GM19468 (cell line): ENCODE data around the gene DCAF15.
"Not testable (repeated sequence)": the region's sequence is repeated elsewhere in the genome, so short reads cannot be mapped to it uniquely, and the experiment has no call there.

Experiments
- ATAC-seq: cut with Tn5 transposase; IDR thresholded peaks from one replicate; pipeline ENCODE4 v1.9.1; 2021; ENCODE audit warnings: mild to moderate bottlenecking, moderate library complexity, moderate number of reproducible peaks; ENCODE audit not compliant: unreplicated experiment; ENCODE audit errors: extremely low read depth

Gene DCAF15

DNA sequence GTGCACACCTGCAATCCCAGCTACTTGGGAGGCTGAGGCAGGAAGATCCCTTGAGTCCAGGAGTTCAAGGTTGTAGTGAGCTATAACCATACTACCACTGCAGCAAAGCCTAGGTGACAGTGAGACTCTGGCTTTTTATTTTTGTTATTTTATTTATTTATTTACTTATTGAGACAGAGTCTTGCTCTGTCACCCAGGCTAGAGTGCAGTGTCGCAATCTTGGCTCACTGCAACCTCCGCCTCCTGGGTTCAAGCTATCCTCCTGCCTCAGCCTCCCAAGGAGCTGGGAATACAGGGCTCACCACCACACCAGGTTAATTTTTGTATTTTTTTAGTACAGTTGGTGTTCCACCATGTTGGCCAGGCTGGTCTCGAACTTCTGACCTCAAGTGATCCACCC, 21.2 kb downstream of the DCAF15 start:
- not testable (repeated sequence) for ATAC-seq

- ATAC-seq, result no peak
These were observed 21.8 kb downstream of the DCAF15 start for GRCh38 chr19:13974073-13974472.

- ATAC-seq, result no peak
These were observed 23.6 kb downstream of the DCAF15 start for GRCh38 chr19:13975870-13976269.

DNA sequence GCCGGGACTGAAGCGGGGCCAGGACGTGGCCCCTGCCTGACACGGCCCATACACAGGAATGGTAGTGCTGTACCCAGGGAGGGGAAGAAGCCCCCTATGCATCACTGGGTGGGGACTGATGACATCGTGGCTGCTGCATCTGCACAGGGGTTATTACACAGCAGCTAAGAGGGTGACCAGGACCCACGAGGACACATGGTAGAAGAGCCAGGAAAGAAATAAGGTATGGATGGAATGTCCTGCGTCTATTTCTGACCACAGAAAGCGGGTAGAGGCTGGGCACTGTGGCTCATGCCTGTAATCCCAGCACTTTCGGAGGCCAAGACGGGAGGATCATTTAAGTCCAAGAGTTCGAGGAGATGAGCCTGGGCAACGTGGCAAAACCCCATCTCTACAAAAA, 24.1 kb downstream of the DCAF15 start:
- no peak for ATAC-seq

- no peak for ATAC-seq
These were observed 25.5 kb downstream of the DCAF15 start for GRCh38 chr19:13977803-13978202.

- no peak for ATAC-seq
These were observed 26.3 kb downstream of the DCAF15 start for GRCh38 chr19:13978351-13979243.

DNA sequence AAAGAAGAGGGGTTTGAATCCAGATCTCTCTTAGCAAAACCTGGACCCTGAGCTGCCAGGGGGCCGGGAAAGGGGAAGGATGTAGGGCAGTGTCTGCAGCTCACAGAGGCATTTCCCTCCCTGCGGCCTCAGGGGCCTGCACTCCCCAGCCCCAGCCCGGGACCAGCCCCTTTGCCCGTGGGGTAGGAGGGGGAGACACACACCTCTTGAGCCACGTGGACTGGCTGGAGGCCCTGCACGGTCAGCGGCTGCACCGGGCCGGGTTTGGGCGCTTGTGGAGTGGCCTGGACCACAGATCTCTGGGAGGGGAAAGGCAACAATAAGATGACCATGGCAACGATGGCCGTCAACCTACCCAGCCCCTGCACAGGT, 26.9 kb downstream of the DCAF15 start:
- no peak for ATAC-seq

DNA sequence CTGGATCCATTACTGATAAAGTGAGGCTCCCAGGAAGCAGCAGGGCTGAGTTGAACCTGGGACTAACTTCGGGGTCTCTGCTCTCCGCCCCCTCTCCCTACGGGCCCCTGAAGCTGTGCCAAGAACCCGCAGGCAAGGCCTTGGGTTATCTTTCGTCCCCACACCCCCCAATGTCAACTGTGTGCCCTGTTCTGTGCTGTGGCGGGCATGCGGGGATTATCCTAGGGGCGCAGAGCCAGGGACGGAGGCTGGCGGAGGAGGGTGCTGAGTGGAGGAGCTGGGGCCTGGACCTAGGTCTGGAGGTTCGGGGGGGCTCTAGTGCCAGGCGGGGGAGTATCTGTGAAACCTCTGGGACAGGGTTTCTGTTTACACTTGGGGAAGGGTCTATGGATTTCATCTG, 27.4 kb downstream of the DCAF15 start:
- no peak for ATAC-seq

DNA sequence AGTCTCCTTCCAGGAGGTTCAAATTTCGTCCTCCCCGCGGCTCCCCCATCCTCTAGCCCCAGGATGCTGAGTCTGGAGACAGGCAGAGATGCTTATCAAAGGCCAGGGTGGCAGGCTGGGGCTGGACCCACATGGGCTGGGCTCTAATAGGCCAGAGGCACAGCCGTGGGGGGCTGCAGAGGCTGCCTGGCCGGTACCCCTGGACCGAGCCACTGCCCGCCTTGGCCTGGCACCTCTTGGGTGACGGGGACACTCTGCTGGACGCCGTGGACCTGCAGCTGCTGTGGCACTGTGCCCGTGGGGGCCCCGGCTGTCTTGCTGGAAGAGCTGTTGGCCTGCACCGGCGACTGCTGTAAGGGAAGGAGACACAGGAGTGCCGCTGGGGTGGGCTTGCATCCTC, 28.0 kb downstream of the DCAF15 start:
- no peak for ATAC-seq

DNA sequence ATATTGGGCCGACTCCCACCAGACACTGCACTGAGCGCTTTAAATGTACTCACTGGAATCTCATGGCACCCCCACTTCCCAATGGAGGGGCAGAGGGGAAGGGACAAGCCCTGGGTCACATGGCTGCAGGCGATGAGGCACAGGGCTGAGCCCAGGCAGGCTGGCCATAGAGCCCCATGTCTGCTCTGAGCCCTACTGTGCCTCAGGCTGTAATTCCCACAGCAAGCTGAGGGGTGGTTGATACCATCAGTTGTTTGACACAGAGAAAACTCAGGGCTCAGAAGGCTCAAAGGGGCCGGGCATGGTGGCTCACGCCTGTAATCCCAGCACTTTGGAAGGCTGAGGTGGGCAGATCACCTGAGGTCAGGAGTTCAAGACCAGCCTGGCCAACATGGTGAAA, 28.7 kb downstream of the DCAF15 start:
- no peak for ATAC-seq

DNA sequence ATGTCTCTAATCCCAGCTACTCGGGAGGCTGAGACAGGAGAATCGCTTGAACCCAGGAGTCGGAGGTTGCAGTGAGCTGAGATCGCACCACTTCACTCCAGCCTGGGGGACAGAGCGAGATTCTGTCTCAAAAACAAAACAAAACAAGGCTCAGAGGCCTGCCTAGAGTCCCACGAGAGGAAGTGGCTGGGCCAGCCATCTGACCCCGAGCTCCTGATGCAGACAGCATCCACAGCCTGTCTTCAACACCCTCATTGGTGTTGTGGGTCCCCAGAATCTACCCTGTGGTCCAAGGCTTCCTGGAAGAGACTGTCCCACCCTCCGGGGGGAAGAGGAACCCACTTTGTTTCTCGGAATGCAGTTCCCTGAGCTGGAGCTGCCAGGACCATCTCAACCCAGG, 29.2 kb downstream of the DCAF15 start:
- no peak for ATAC-seq

DNA sequence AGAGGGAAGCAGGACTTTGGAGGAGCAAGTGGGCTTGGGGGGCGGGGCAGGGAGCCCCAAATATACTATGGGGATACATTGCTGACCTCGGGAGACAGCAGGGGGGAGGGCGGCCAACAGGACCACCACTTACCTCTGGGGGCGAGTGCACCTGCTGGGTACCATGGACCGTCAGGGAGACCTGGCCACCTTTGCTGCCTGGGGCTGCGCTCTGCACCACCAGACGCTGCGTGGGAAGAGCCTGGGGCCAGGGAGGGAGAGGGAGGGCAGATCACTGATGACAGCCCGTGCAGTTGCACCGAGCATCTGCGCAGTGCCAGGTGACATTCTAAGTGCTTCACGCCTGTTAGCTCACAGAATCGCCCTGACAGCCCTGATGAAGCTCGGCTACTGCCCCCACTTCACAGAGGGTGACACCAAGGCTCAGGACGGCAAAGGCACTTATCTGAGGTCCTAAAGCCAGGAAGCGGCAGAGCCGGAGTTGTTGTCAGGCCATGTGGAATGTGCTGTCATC, 29.7 kb downstream of the DCAF15 start:
- ATAC-seq, result no peak

DNA sequence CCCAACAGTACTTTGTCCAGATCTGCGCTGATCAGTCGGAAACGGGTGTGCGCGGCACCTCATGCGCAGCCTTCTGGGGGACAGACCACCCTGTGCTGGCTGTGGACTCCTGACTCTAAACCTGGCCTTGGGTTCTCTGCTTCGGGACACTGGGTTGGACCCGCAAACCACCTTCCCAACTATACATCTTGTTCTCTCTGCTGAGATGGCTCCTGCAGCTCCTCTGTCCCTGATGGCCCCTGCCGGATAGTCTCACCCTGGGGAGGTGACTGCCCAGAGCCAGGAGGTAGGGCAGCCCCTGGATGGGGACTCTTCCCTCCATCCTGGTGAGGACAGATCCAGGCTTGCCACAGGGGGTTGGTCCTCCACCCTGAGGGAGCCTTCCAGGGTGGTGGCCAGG, 30.5 kb downstream of the DCAF15 start:
- ATAC-seq, result no peak

- ATAC-seq, result no peak
These were observed 31.0 kb downstream of the DCAF15 start for GRCh38 chr19:13983213-13983889.

DNA sequence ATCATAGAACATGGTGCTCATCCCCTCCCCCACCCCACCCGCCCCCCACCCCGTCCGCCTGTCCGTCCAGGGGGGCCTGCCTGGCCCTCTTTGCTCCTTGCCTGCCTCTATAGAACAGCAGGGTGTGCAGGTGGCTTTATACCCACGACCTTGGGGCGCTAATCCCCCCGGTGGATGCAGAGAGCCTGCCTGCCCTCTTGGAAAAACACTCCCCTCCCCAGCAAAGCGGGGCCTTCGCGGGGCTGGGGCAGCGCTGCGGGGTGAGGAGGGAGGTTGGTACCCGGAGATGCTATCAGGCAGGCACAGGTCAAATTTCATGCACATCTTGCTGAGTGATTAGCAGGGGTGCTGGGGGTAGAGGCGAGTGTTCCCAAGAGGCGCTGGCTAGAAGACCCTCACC, 31.9 kb downstream of the DCAF15 start:
- ATAC-seq, result no peak

GRCh38 chr19:13984875-13985741, 32.8 kb downstream of the DCAF15 start:
- no peak for ATAC-seq

DNA sequence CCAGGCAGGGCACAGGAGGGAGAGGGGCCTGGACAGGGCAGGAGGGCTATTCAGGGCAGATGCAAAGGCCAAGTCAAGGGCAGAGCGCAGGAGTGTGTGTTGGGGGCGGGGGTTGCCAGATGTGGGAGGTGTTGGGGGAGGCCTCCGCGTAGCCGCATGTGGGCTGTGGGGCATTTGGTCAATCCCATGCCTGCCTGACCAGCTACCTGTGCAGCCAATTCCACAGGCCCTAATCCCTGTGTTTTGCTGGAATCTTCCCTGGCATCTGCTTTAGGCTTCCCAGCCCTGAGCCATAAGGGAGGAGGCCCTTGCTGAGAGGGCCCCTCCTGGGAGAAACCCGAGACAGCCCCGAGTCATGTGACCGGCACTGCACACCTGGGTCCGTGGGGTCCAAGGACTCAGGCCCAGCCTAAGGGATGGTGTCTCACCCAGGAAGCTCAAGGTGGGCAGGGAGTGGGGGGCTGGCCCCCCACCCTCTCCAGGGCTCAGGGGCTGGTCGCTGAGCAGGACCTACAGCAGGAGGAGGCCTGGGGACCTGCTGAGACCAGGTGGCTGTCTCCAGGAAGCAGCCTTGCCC, 33.5 kb downstream of the DCAF15 start:
- ATAC-seq, result no peak

DNA sequence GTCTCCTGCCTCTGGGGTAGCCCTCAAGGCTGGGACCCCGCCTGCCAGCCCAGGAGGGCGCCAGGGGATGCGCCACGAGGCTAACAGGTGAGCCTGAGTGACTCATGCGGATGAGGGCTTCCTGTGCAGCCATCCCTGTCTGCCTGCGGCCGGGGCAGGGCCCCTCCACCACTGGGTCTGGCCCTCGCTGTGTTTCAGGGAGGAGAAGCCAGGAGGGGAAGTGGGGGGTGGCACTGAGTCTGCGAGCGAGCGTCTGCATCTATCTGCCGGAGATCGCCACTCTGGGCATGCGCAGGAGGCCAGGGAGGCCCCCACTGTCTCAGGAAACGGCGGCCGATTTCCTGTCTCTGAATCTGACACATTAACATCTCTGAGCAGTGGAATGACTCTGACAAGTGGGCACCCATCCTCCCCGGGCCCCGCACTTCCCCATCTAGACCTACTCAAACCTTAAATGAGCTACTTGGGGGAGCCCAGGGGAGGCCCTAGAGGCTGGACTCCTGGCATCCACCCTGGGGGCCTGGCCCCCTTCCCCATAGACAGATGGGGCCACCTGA, 34.1 kb downstream of the DCAF15 start:
- peak; percentile 69 for ATAC-seq

DNA sequence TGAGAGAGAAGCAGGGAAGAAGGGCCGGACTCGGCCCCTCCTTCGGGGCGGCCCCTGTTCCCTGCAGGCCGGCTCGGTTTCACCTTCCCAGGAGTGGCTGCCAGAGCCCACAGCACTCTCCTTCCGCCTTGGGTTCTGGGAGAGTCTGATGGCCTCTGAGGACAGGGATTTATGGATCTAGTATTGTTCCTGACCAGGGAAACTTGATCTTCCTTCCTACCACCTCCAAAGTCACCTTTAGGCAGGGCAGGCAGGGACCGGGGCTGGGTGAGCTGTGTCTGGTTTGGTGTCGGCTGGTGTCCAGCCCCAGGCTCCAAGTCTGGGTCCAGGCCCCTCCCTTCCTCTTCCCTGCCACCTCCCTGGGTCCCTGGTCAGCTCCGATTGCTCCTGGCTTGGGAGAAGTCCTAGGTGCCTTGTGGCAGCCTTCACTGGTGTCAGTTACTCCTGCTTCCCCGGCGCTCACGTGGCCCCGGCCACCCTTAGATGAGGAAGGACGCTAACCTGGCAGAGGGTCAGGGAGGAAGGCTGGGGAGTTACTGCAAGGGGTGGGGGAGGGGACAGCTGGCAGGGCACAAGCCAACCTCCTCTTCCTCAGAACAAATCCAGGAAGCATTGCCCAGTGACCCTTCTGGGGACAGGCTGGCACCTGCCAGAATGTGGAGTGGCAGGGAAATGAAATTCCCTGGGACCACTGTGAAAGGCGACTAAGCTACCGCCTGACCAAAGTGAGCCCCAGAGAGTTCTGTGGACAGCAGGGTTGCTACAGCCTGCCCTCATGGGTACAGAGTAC, 35.0 kb downstream of the DCAF15 start:
- no peak for ATAC-seq
